Fibroblast of lung (primary cell): Measurements from ENCODE around the gene TOX2. TPM values are rescaled to one million over a fixed set of nuclear protein-coding genes. Genes with fewer than 3 reads are reported as not detected.

ENCODE experiments used
- DNase-seq, 2 donors: peaks; one replicate each; pipeline versions ENCODE4 v3.0.0 to v3.0.0-alpha.2; 2010; ENCODE audit warnings: low read depth in 2 of 2
- H2AFZ ChIP-seq: 2 replicates; pipeline ENCODE4 v1.5.1; 2012; ENCODE audit warnings: low read length, control low read depth, inconsistent platforms
- H3K27ac ChIP-seq: 2 replicates; pipeline ENCODE4 v1.5.1; 2011; ENCODE audit warnings: low read length, control low read depth; ENCODE audit not compliant: insufficient read depth
- H3K27me3 ChIP-seq: 2 replicates; pipeline ENCODE4 v1.5.1; 2011; ENCODE audit warnings: mild to moderate bottlenecking, low read length; ENCODE audit not compliant: control insufficient read depth, insufficient read depth
- H3K36me3 ChIP-seq: 2 replicates; pipeline ENCODE4 v1.5.1; 2011; ENCODE audit warnings: low read length; ENCODE audit not compliant: control insufficient read depth, insufficient read depth
- H3K4me1 ChIP-seq: 2 replicates; pipeline ENCODE4 v1.5.1; 2011; ENCODE audit warnings: low read length; ENCODE audit not compliant: control insufficient read depth, insufficient read depth; ENCODE audit errors: extremely low read depth
- H3K4me2 ChIP-seq: 2 replicates; pipeline ENCODE4 v1.5.1; 2011; ENCODE audit warnings: low read length, control low read depth; ENCODE audit not compliant: insufficient read depth; ENCODE audit errors: extremely low read depth
- H3K4me3 ChIP-seq, 4 experiments: fragments of 200-600 bp in 1 of 4; sonication (generic) in 1 of 4; replicated peaks in 1 of 4; 2 replicates each; pipeline ENCODE4 v1.5.1; 2011 to 2016; ENCODE audit warnings: low read length in 4 of 4, low read depth in 3 of 4, mild to moderate bottlenecking in 3 of 4, control low read depth in 2 of 4, inconsistent platforms in 1 of 4, mixed read lengths in 1 of 4; ENCODE audit not compliant: insufficient read depth in 1 of 4; ENCODE audit errors: control extremely low read depth in 1 of 4
- H3K79me2 ChIP-seq: 2 replicates; pipeline ENCODE4 v1.5.1; 2012; ENCODE audit warnings: mild to moderate bottlenecking, low read length, inconsistent platforms; ENCODE audit not compliant: control insufficient read depth, insufficient read depth
- H3K9ac ChIP-seq: 2 replicates; pipeline ENCODE4 v1.5.1; 2011; ENCODE audit warnings: mild to moderate bottlenecking, low read length, control low read depth; ENCODE audit not compliant: insufficient read depth
- H3K9me3 ChIP-seq: 2 replicates; pipeline ENCODE4 v1.5.1; 2012; ENCODE audit warnings: low read depth, low read length; ENCODE audit not compliant: control insufficient read depth, insufficient read depth
- H4K20me1 ChIP-seq: 2 replicates; pipeline ENCODE4 v1.5.1; 2011; ENCODE audit warnings: low read length; ENCODE audit not compliant: control insufficient read depth, insufficient read depth; ENCODE audit errors: extremely low read depth
- CTCF ChIP-seq, 2 donors: IDR thresholded peaks in 1 of 2; conservative IDR thresholded peaks in 1 of 2; 1 replicate in 1 of 2; 2 replicates in 1 of 2; pipeline ENCODE4 v1.5.1; 2011 to 2012; ENCODE audit warnings: low read length in 2 of 2, control low read depth in 1 of 2, inconsistent platforms in 1 of 2, low read depth in 1 of 2, mild to moderate bottlenecking in 1 of 2
- EZH2 ChIP-seq: IDR thresholded peaks from 2 replicates; pipeline ENCODE4 v1.5.1; 2012; ENCODE audit warnings: low read length, control low read depth, mild to moderate bottlenecking; ENCODE audit errors: missing control alignments
- polyA plus RNA-seq, 2 donors: library from polyadenylated mRNA; depleted of rRNA in 1 of 2; stranded (reverse) in 1 of 2; unstranded in 1 of 2; fragments of >200 nt; gene quantifications; 2 replicates each; pipeline ENCODE4 v1.2.1, GENCODE V29; 2011 to 2012; ENCODE audit warnings: missing spikeins in 1 of 2
- total RNA-seq: library from RNA; depleted of rRNA; stranded (reverse); fragments of >200 nt; gene quantifications from 2 replicates; pipeline ENCODE4 v1.2.1, GENCODE V29; 2014

The TOX2 gene
- total and polyA plus RNA-seq, 2 donors (not counting 1 experiment from before 2014, with no cell fraction given): 5.9 to 9.6 TPM

- Histone ChIP-seq H3K4me2 (peak overlapping the region; percentile 11), H3K36me3 (no peaks in the 10 kb centered on the region), H2AFZ (no peak overlapping the region), H3K4me1 (peaks cover 35% of the 10 kb centered on the region), H3K79me2 (peaks cover 20% of the 10 kb centered on the region), H3K9ac (no peak overlapping the region), H3K27ac (no peak overlapping the region), H3K27me3 (no peaks in the 10 kb centered on the region), H3K9me3 (no peaks in the 10 kb centered on the region), H4K20me1 (no peaks in the 10 kb centered on the region), H3K4me3 (no peak overlapping the region)
- DNase-seq: peak; percentile 53 to 57
- no peak for TF ChIP-seq CTCF (conservative IDR thresholded peaks at IDR 0.05 in 1 of 2, IDR thresholded peaks at IDR 0.05 in 1 of 2; ENCODE audit: low read depth in 1 of 2, low read length in 2 of 2)
- no peak for TF ChIP-seq EZH2
These were observed 44.6 kb downstream of the TOX2 start for GRCh38 chr20:43959079-43959919.

- Histone ChIP-seq H4K20me1 (no peaks in the 10 kb centered on the region), H3K4me3 (no peak overlapping the region), H3K4me1 (peaks cover 33% of the 10 kb centered on the region), H2AFZ (no peak overlapping the region), H3K79me2 (peaks cover 20% of the 10 kb centered on the region), H3K27me3 (no peaks in the 10 kb centered on the region), H3K36me3 (no peaks in the 10 kb centered on the region), H3K4me2 (peak overlapping the region; percentile 11), H3K9me3 (no peaks in the 10 kb centered on the region), H3K9ac (no peak overlapping the region), H3K27ac (no peak overlapping the region)
- TF ChIP-seq CTCF (conservative IDR thresholded peaks at IDR 0.05 in 1 of 2, IDR thresholded peaks at IDR 0.05 in 1 of 2; ENCODE audit: low read depth in 1 of 2, low read length in 2 of 2): no peak
- no peak for TF ChIP-seq EZH2
- no peak for DNase-seq
These were observed 45.2 kb downstream of the TOX2 start for GRCh38 chr20:43959920-43960227.

GRCh38 chr20:43960231-43960630 lies 45.6 kb downstream of the TOX2 start:
- H3K27ac ChIP-seq: no peak overlapping the region
- TF ChIP-seq EZH2 (no peak), CTCF (conservative IDR thresholded peaks at IDR 0.05 in 1 of 2, IDR thresholded peaks at IDR 0.05 in 1 of 2; ENCODE audit: low read depth in 1 of 2, low read length in 2 of 2) (no peak)
- H3K9me3 ChIP-seq: no peaks in the 10 kb centered on the region
- H3K9ac ChIP-seq: no peak overlapping the region
- H4K20me1 ChIP-seq: no peaks in the 10 kb centered on the region
- H3K4me2 ChIP-seq: no peak overlapping the region
- H2AFZ ChIP-seq: no peak overlapping the region
- H3K27me3 ChIP-seq: no peaks in the 10 kb centered on the region
- H3K4me3 ChIP-seq: no peak overlapping the region
- peaks cover 21% of the 10 kb centered on the region for H3K79me2 ChIP-seq
- no peak for DNase-seq
- H3K36me3 ChIP-seq: no peaks in the 10 kb centered on the region
- H3K4me1 ChIP-seq: peaks cover 30% of the 10 kb centered on the region
